LNCaP clone FGC (cell line): ENCODE results near the gene BCAR3.

Source experiments
- DNase-seq: peaks from one replicate; pipeline ENCODE4 v3.0.0-alpha.2; 2011; ENCODE audit warnings: low read depth
- H3K4me3 ChIP-seq: 2 replicates; pipeline ENCODE4 v1.5.1; 2011; ENCODE audit warnings: mild to moderate bottlenecking, low read depth, low read length, control low read depth
- TF ChIP-seq, protein P1 (sequence below): IDR thresholded peaks from 2 replicates; pipeline ENCODE4 v1.5.1; 2012; ENCODE audit warnings: mild to moderate bottlenecking; ENCODE audit not compliant: control insufficient read depth, insufficient read depth; ENCODE audit errors: extremely low read depth

Gene BCAR3

GRCh38 chr1:93537924-93538323 is 143.7 kb downstream of the BCAR3 start:
- no peak overlapping the region for H3K4me3 ChIP-seq
- no peak for DNase-seq
- TF ChIP-seq, protein P1, sequence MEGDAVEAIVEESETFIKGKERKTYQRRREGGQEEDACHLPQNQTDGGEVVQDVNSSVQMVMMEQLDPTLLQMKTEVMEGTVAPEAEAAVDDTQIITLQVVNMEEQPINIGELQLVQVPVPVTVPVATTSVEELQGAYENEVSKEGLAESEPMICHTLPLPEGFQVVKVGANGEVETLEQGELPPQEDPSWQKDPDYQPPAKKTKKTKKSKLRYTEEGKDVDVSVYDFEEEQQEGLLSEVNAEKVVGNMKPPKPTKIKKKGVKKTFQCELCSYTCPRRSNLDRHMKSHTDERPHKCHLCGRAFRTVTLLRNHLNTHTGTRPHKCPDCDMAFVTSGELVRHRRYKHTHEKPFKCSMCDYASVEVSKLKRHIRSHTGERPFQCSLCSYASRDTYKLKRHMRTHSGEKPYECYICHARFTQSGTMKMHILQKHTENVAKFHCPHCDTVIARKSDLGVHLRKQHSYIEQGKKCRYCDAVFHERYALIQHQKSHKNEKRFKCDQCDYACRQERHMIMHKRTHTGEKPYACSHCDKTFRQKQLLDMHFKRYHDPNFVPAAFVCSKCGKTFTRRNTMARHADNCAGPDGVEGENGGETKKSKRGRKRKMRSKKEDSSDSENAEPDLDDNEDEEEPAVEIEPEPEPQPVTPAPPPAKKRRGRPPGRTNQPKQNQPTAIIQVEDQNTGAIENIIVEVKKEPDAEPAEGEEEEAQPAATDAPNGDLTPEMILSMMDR: no peak

DNA sequence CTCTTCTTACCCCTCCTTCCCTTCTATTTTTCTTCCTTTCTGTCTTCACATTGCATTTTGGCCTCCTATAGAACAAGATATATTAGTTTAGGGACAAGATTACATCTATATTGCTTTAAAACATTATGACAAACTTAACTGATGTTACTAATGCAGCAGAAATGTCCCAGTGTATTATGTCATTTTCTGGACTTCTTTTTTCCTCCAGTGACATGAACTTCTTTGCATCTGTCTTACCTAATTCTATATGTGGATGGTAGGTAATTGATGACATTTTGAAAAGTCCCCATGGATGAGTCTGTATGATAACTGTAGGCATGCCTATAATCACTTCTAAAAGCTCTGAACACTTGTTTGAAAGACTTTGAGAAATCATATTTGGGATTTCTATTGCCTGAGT is 144.2 kb downstream of the BCAR3 start:
- TF ChIP-seq, protein P1: no peak
- no peak overlapping the region for H3K4me3 ChIP-seq
- no peak for DNase-seq

- DNase-seq: no peak
- TF ChIP-seq, protein P1: no peak
- no peak overlapping the region for H3K4me3 ChIP-seq
Measured at GRCh38 chr1:93533677-93534076, 148.0 kb downstream of the BCAR3 start.

GRCh38 chr1:93532780-93533378 is 148.8 kb downstream of the BCAR3 start:
- DNase-seq: no peak
- TF ChIP-seq, protein P1: no peak
- no peak overlapping the region for H3K4me3 ChIP-seq

- no peak overlapping the region for H3K4me3 ChIP-seq
- no peak for DNase-seq
- TF ChIP-seq, protein P1: no peak
Measured at GRCh38 chr1:93531193-93531592, 150.4 kb downstream of the BCAR3 start.

DNA sequence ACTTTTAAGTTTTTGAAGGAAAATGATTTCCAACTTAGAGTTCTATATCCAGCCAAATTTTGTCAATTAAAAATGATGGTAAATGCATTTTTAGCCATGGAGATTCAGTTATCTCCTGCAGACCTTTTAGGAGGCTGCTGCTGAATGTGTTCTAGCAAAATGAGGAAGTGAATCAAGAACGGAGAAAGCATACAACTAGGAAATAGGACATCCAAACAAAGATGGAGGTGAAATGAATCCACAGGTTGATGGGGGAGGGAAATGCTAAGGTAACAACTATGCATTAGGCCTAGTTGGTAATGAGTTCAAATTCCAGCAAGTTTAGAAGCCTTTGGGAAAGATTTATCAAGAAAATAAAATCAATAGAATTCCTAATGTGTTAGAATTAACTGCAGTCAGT is 153.2 kb downstream of the BCAR3 start:
- H3K4me3 ChIP-seq: no peak overlapping the region
- DNase-seq: no peak
- TF ChIP-seq, protein P1: no peak

GRCh38 chr1:93526431-93526830 is 155.2 kb downstream of the BCAR3 start:
- TF ChIP-seq, protein P1: no peak
- no peak for DNase-seq
- no peak overlapping the region for H3K4me3 ChIP-seq
